ENCODE results near the gene RAET1G. TPM values are rescaled to one million over a fixed set of nuclear protein-coding genes. Genes with fewer than 3 reads are reported as not detected.
A peak's percentile ranks its signal among the peaks of the same experiment; 100 is the strongest.
"Not testable (repeated sequence)": the region's sequence is repeated elsewhere in the genome, so short reads cannot be mapped to it uniquely, and the experiment has no call there.

The RAET1G gene
- total RNA-seq, 1 experiment from 2014 or later, result not detected

DNA sequence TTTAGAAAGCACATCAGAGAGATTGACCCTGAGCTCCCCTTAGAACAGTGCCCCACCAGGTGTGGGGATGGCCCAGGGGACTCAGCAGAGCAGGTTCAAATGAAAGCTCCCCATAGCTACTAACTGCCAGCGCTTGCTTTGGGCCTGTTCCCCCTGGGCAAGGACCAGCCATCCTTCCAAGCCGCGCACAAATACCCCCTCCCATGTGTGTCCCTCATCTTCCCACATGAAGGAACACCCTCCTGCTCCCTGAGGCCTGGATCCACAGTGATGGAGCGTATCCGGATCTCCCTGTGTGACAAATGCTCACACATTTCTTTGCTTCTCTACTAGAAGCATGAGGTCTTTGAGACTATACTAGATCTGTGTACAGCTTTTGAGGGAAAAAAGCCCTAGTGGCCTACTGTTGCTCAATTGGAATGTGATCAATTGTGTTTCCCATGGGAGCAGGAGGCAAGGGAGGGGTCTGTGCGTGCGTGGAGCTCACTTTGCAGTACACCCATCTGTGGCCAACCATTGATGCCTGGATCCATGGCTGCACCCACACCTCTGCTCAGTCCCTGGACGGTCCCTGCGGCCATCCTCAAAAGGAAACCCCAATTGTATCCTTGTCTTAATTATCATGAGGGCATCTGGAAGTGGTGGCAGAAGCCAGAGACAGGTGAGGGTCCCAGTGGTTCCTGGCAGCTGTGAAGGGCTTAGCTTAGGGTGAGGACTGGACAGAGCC lies 1.4 kb upstream of the RAET1G start:
- Histone ChIP-seq H3K36me3 (ENCODE audit: control insufficient read depth, insufficient read depth, low read length) (no peaks in the 10 kb centered on the region), H3K4me3 (ENCODE audit: low read depth, low read length) (no peak overlapping the region), H3K4me1 (no peaks in the 10 kb centered on the region), H3K9me3 (no peaks in the 10 kb centered on the region), H3K27me3 (replicated peaks; ENCODE audit: control insufficient read depth, insufficient read depth, low read length) (peaks cover 1% of the 10 kb centered on the region)
- intact Hi-C loops (cut with micrococcal nuclease; ENCODE audit: unreplicated experiment), result loop anchor here (5.0 kb wide), 1 partner anchor 42 kb away; no protein-coding TSS in a partner anchor
- no peak overlapping the region for H3K27ac Mint-ChIP-seq (ENCODE audit: unreplicated experiment)
- H3K27me3 Mint-ChIP-seq (ENCODE audit: insufficient read depth, unreplicated experiment), result peaks cover 37% of the 10 kb centered on the region
- peaks cover 7% of the 10 kb centered on the region for H3K4me1 Mint-ChIP-seq (ENCODE audit: low read depth, unreplicated experiment)
- peak overlapping the region; percentile 75 for H3K4me3 Mint-ChIP-seq (ENCODE audit: unreplicated experiment)
- BruUV-seq (replicated peaks), result no TSS peak
- DNase-seq, result peak in 1 of 2 experiments; percentile 12
- no peaks in the 10 kb centered on the region for H3K36me3 Mint-ChIP-seq (ENCODE audit: insufficient read depth, unreplicated experiment)
- ChIA-PET POLR2A (no interaction called here), CTCF (interaction anchor here (1.5 kb wide), 1 partner anchor 84 kb away, joined by 10 read pairs; no protein-coding TSS in a partner anchor)
- no peaks in the 10 kb centered on the region for H3K9me3 Mint-ChIP-seq (ENCODE audit: unreplicated experiment)
- no peak for TF ChIP-seq CTCF (IDR thresholded peaks at IDR 0.05; ENCODE audit: insufficient read depth in 1 of 2, low read depth in 1 of 2, low read length in 1 of 2, severe bottlenecking in 1 of 2, unreplicated experiment in 1 of 2)

GRCh38 chr6:149923327-149923986 lies 536 bp upstream of the RAET1G start:
- Mint-ChIP-seq H3K27me3 (ENCODE audit: insufficient read depth, unreplicated experiment) (peaks cover 36% of the 10 kb centered on the region), H3K27ac (ENCODE audit: unreplicated experiment) (no peak overlapping the region), H3K4me1 (ENCODE audit: low read depth, unreplicated experiment) (peaks cover 7% of the 10 kb centered on the region), H3K36me3 (ENCODE audit: insufficient read depth, unreplicated experiment) (no peaks in the 10 kb centered on the region), H3K9me3 (ENCODE audit: unreplicated experiment) (no peaks in the 10 kb centered on the region), H3K4me3 (ENCODE audit: unreplicated experiment) (peak overlapping the region; percentile 81)
- ChIA-PET POLR2A (no interaction called here), CTCF (no interaction called here)
- Histone ChIP-seq H3K4me3 (ENCODE audit: low read depth, low read length) (peak overlapping the region; percentile 32), H3K36me3 (ENCODE audit: control insufficient read depth, insufficient read depth, low read length) (no peaks in the 10 kb centered on the region), H3K4me1 (no peaks in the 10 kb centered on the region), H3K27me3 (replicated peaks; ENCODE audit: control insufficient read depth, insufficient read depth, low read length) (peaks cover 1% of the 10 kb centered on the region), H3K9me3 (no peaks in the 10 kb centered on the region)
- TF ChIP-seq CTCF (IDR thresholded peaks at IDR 0.05; ENCODE audit: insufficient read depth in 1 of 2, low read depth in 1 of 2, low read length in 1 of 2, severe bottlenecking in 1 of 2, unreplicated experiment in 1 of 2), result no peak
- no peak for DNase-seq
- intact Hi-C loops (cut with micrococcal nuclease; ENCODE audit: unreplicated experiment), result loop anchor here (5.0 kb wide), 1 partner anchor 41 kb away; no protein-coding TSS in a partner anchor
- BruUV-seq (replicated peaks), result no TSS peak

- intact Hi-C loops (cut with micrococcal nuclease; ENCODE audit: unreplicated experiment), result loop anchor here (5.0 kb wide), 1 partner anchor 40 kb away; no protein-coding TSS in a partner anchor
- H3K36me3 Mint-ChIP-seq (ENCODE audit: insufficient read depth, unreplicated experiment); POLR2A ChIA-PET; H3K4me1 ChIP-seq; H3K27ac Mint-ChIP-seq (ENCODE audit: unreplicated experiment); BruUV-seq (replicated peaks); H3K36me3 ChIP-seq (ENCODE audit: control insufficient read depth, insufficient read depth, low read length); H3K27me3 ChIP-seq (replicated peaks; ENCODE audit: control insufficient read depth, insufficient read depth, low read length); H3K9me3 Mint-ChIP-seq (ENCODE audit: unreplicated experiment); CTCF ChIA-PET; H3K4me1 Mint-ChIP-seq (ENCODE audit: low read depth, unreplicated experiment); H3K9me3 ChIP-seq: not testable (repeated sequence)
- Mint-ChIP-seq H3K4me3 (ENCODE audit: unreplicated experiment) (peak overlapping the region; percentile 81), H3K27me3 (ENCODE audit: insufficient read depth, unreplicated experiment) (peaks cover 31% of the 10 kb centered on the region)
- peak in 1 of 2 experiments; percentile 33 for DNase-seq
- H3K4me3 ChIP-seq (ENCODE audit: low read depth, low read length), result peak overlapping the region; percentile 32
Observed at GRCh38 chr6:149922091-149922490, 830 bp downstream of the RAET1G start.
